Measurements from ENCODE around the gene ZFAND3. TPM values are rescaled to one million over a fixed set of nuclear protein-coding genes. Genes with fewer than 3 reads are reported as not detected.

The ZFAND3 gene
- total and polyA plus RNA-seq, 3 donors from 2014 or later: 104 to 329 (median 109) TPM

DNA sequence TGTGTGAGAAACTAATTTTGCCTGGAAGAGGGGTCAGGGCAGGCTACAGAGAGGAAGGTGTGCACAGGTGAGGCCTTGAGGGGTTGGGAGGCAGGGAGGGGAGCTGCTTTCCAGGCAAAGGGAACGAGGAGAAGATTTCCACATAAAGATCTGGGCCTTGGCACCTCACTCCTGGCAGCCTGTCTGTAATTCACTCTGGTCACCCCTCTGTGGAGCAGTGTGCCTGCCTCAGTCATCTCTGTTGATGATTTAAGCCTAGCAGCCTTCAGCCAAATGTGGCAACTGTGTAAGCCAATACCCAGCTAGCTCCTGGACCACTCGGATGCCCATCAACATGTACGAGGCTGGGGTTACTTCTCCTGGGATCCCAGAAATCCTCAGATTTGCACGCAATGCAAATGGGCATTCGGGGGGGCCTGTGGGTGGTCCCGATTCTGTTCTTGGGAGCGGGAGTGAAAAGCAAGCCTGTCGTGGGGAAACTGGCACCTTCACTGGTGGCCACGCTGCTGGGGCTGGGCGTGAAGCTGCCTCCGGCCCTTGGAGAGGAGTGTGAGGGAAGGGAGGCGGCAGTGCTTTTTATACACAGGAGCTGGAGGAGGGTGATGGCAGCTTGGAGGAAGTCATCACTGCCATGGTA is 360.4 kb downstream of the ZFAND3 start:
- peak; percentile 8 for DNase-seq
- WGBS, 2 donors: 89 to 93% methylated on average over 8 to 12 of the region's 12 CpGs
- no peak for TF ChIP-seq POLR2A (IDR thresholded peaks at IDR 0.05)
- TF ChIP-seq, protein P1, sequence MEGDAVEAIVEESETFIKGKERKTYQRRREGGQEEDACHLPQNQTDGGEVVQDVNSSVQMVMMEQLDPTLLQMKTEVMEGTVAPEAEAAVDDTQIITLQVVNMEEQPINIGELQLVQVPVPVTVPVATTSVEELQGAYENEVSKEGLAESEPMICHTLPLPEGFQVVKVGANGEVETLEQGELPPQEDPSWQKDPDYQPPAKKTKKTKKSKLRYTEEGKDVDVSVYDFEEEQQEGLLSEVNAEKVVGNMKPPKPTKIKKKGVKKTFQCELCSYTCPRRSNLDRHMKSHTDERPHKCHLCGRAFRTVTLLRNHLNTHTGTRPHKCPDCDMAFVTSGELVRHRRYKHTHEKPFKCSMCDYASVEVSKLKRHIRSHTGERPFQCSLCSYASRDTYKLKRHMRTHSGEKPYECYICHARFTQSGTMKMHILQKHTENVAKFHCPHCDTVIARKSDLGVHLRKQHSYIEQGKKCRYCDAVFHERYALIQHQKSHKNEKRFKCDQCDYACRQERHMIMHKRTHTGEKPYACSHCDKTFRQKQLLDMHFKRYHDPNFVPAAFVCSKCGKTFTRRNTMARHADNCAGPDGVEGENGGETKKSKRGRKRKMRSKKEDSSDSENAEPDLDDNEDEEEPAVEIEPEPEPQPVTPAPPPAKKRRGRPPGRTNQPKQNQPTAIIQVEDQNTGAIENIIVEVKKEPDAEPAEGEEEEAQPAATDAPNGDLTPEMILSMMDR (IDR thresholded peaks at IDR 0.05): no peak
- no peaks in the 10 kb centered on the region for H3K36me3 ChIP-seq (ENCODE audit: low read depth, missing control alignments)
- intact Hi-C loops (cut with DNase I; ENCODE audit: low total_unique reads): no loop called here
- H3K27me3 ChIP-seq: no peaks in the 10 kb centered on the region
- H3K9me3 ChIP-seq: no peaks in the 10 kb centered on the region
- H3K27ac ChIP-seq: no peak overlapping the region
- no peaks in the 10 kb centered on the region for H3K4me1 ChIP-seq
- H3K4me3 ChIP-seq: no peak overlapping the region

DNA sequence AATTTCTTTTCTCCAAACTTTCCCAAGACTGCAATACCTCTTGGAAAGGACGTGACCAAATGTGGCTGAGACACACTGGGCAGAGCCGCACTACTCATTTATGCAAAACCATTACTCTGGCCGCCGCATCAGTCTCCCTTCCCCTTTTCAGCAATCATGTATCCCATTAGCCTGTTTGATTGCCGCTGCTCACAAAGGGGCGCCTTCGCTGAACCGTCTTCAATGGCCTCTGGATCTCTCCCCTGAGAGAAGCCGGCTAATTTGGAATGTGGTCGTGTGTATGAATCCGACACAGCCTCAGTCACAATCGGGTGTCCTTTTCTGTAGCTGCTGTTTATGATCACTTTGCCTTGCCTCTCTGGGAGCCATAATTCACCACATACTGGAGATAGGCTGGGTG is 361.1 kb downstream of the ZFAND3 start:
- no peaks in the 10 kb centered on the region for H3K9me3 ChIP-seq
- intact Hi-C loops (cut with DNase I; ENCODE audit: low total_unique reads): no loop called here
- H3K27me3 ChIP-seq: no peaks in the 10 kb centered on the region
- H3K27ac ChIP-seq: no peak overlapping the region
- H3K36me3 ChIP-seq (ENCODE audit: low read depth, missing control alignments): no peaks in the 10 kb centered on the region
- TF ChIP-seq, protein P1 (IDR thresholded peaks at IDR 0.05): no peak
- no peak for TF ChIP-seq POLR2A (IDR thresholded peaks at IDR 0.05)
- peak; percentile 13 for DNase-seq
- no peaks in the 10 kb centered on the region for H3K4me1 ChIP-seq
- H3K4me3 ChIP-seq: no peak overlapping the region
- 89 to 91% methylated on average over 12 of the region's 12 CpGs for WGBS, 2 donors

DNA sequence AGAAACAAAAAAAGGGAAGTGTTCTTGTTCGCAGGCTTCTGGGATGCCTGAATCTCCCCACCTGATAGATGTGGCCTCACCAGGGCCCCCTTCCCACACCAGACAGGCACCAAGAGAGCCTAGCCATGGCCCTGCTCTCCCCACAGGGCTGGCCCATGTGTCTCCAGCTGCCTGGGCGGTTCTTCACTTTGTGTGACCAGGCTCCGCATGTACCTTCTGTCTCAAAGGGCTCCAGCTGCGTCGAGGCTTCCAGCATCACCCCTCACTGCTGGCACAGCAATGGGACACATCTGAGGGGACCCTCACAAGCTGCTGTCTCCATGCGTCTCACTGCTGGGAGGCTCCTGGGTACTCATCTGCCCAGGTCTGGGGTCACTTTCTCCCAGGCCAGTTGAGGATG is 362.9 kb downstream of the ZFAND3 start:
- Histone ChIP-seq H3K27ac (no peak overlapping the region), H3K4me1 (no peaks in the 10 kb centered on the region), H3K27me3 (no peaks in the 10 kb centered on the region), H3K36me3 (ENCODE audit: low read depth, missing control alignments) (no peaks in the 10 kb centered on the region), H3K9me3 (no peaks in the 10 kb centered on the region), H3K4me3 (no peak overlapping the region)
- intact Hi-C loops (cut with DNase I; ENCODE audit: low total_unique reads): no loop called here
- WGBS, 2 donors: 87 to 95% methylated on average over 6 of the region's 6 CpGs
- no peak for DNase-seq
- TF ChIP-seq, protein P1 (IDR thresholded peaks at IDR 0.05): no peak
- no peak for TF ChIP-seq POLR2A (IDR thresholded peaks at IDR 0.05)

DNA sequence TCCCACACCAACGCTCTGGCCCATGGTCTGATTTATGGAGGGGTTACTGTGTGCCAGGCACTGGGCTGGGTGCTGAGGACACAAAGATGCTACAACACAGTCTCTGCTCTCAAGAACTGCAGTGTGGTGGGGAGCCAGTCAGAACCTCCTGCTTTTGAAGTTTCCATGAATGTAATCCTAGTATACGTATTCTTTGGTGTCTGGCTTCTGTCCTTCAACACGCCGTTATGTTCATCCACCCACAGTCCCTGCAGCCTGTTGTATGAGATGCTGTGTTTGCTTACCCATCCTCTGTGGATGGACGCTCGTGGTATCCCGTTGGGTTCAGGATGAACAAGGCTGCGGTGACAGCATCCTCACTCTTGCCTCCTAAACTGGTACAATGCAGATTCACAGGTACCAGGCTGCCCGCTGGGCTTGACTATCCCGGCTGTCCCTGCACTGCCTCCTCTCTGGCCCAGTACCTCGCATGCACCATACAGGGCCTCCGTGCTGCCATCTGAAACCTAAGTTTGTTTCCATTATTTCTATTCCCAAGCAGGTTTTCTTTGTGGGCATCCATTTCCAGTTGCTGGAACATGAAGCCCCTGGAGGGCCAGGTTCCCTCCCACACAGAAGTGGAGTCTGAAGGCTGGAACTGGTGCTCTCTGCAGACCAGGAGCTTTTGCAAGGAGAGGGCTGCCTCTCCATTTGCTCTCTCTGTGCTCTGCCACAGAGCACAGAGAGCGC is 364.5 kb downstream of the ZFAND3 start:
- no peak for TF ChIP-seq POLR2A (IDR thresholded peaks at IDR 0.05)
- TF ChIP-seq, protein P1 (IDR thresholded peaks at IDR 0.05): no peak
- WGBS, 2 donors: 93 to 94% methylated on average over 13 of the region's 13 CpGs
- DNase-seq: peak; percentile 9
- H3K9me3 ChIP-seq: no peaks in the 10 kb centered on the region
- no peak overlapping the region for H3K27ac ChIP-seq
- H3K4me1 ChIP-seq: no peaks in the 10 kb centered on the region
- no peak overlapping the region for H3K4me3 ChIP-seq
- no peaks in the 10 kb centered on the region for H3K27me3 ChIP-seq
- intact Hi-C loops (cut with DNase I; ENCODE audit: low total_unique reads): no loop called here
- H3K36me3 ChIP-seq (ENCODE audit: low read depth, missing control alignments): no peaks in the 10 kb centered on the region

All from testis (tissue), 3 donors.